H1 (cell line): ENCODE measurements around the gene PCDHB3.
"Not testable (repeated sequence)": the region's sequence is repeated elsewhere in the genome, so short reads cannot be mapped to it uniquely, and the experiment has no call there.

Source experiments
- KDM1A ChIP-seq: fragments of 200-600, 300-600 bp; sonication (generic); IDR thresholded peaks from 2 replicates; pipeline ENCODE4 v1.7.1; 2016; ENCODE audit warnings: mild to moderate bottlenecking, low read length, borderline replicate concordance
- NANOG ChIP-seq: IDR thresholded peaks from 2 replicates; pipeline ENCODE4 v1.6.1; 2011; ENCODE audit warnings: low read length, low read depth, mild to moderate bottlenecking, inconsistent platforms; ENCODE audit not compliant: insufficient read depth, poor library complexity, severe bottlenecking
- TF ChIP-seq, protein P1 (sequence below), 3 experiments: IDR thresholded peaks; 1 replicate in 2 of 3; 2 replicates in 1 of 3; pipeline versions ENCODE4 v1.5.1 to v1.6.1; 2011; ENCODE audit warnings: low read length in 3 of 3, mild to moderate bottlenecking in 3 of 3, inconsistent platforms in 2 of 3, low read depth in 1 of 3, moderate library complexity in 1 of 3; ENCODE audit not compliant: insufficient read depth in 1 of 3; ENCODE audit errors: control extremely low read depth in 1 of 3
- TF ChIP-seq, protein P2 (sequence below): IDR thresholded peaks from 2 replicates; pipeline ENCODE4 v1.6.1; 2012; ENCODE audit warnings: low read length, inconsistent platforms

DNA sequence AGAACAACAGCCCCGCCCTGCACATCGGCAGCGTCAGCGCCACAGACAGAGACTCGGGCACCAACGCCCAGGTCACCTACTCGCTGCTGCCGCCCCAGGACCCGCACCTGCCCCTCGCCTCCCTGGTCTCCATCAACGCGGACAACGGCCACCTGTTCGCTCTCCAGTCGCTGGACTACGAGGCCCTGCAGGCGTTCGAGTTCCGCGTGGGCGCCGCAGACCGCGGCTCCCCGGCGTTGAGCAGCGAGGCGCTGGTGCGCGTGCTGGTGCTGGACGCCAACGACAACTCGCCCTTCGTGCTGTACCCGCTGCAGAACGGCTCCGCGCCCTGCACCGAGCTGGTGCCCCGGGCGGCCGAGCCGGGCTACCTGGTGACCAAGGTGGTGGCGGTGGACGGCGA, 4.1 kb upstream of the PCDHB3 start:
- TF ChIP-seq NANOG, KDM1A: not testable (repeated sequence)
- TF ChIP-seq, protein P1, sequence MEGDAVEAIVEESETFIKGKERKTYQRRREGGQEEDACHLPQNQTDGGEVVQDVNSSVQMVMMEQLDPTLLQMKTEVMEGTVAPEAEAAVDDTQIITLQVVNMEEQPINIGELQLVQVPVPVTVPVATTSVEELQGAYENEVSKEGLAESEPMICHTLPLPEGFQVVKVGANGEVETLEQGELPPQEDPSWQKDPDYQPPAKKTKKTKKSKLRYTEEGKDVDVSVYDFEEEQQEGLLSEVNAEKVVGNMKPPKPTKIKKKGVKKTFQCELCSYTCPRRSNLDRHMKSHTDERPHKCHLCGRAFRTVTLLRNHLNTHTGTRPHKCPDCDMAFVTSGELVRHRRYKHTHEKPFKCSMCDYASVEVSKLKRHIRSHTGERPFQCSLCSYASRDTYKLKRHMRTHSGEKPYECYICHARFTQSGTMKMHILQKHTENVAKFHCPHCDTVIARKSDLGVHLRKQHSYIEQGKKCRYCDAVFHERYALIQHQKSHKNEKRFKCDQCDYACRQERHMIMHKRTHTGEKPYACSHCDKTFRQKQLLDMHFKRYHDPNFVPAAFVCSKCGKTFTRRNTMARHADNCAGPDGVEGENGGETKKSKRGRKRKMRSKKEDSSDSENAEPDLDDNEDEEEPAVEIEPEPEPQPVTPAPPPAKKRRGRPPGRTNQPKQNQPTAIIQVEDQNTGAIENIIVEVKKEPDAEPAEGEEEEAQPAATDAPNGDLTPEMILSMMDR (IDR thresholded peaks at IDR 0.05; ENCODE audit: control extremely low read depth in 1 of 3, insufficient read depth in 1 of 3, low read depth in 1 of 3, low read length in 3 of 3) = not testable (repeated sequence)
- TF ChIP-seq, protein P2, sequence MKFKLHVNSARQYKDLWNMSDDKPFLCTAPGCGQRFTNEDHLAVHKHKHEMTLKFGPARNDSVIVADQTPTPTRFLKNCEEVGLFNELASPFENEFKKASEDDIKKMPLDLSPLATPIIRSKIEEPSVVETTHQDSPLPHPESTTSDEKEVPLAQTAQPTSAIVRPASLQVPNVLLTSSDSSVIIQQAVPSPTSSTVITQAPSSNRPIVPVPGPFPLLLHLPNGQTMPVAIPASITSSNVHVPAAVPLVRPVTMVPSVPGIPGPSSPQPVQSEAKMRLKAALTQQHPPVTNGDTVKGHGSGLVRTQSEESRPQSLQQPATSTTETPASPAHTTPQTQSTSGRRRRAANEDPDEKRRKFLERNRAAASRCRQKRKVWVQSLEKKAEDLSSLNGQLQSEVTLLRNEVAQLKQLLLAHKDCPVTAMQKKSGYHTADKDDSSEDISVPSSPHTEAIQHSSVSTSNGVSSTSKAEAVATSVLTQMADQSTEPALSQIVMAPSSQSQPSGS = not testable (repeated sequence)
